Measurements from ENCODE around the gene SPAAR.
"Not testable (repeated sequence)": the region's sequence is repeated elsewhere in the genome, so short reads cannot be mapped to it uniquely, and the experiment has no call there.

The SPAAR gene

DNA sequence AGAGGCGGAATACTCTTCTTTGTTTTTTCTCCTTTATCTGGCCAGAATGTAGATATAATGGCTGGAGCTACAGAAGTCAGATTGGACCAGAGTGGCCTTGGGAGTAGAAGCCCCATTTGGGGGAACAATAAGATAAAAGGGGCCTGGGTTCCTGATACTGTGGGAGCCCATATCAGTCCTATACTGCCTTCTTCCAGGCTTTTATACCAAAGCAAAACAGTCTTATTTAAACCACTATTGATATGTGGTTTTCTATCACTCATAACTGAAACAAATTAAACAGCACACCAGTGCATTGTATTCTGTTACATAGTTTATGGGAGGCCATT, 14.3 kb downstream of the SPAAR start:
- no peak for DNase-seq (ENCODE audit: low spot score)

DNA sequence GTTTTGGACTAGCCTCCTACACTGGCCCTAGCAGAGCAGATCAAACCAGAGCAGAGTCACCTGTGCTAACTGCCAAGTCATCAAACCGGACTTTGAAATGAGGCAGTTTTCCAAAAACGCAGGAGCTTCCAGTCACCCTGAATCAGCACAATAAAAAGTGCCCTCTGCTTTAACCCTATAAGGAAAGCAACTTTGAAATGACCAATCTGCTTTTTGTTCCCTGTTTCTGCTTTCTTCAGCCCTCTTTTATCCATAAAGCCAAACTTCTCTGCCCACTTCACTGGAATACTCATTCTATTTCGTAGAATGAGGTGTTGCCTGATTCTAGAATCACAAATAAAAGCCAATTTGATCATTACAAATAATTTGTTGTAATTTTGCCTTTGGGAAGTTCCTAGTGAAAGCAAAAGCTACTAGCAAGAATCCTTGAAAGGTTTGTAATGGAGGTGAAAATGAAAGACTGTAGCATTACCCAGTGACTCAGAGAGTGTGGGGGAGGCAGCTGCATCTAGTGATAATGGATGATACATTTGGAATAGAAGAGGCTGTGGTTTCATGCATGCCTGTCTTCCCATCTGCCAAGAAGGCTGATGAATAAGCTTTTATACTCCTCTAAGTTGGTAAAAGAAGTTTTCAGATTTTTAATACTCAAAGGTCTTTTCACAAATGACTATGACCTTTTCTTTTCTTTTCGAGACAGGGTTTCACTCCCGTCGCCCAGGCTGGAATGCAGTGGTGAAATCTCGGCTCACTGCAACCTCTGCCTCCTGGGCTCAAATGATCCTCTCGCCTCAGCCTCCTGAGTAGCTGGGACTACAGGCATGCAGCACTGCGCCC, 14.9 kb downstream of the SPAAR start:
- peak; percentile 98 for DNase-seq (ENCODE audit: low spot score)

DNA sequence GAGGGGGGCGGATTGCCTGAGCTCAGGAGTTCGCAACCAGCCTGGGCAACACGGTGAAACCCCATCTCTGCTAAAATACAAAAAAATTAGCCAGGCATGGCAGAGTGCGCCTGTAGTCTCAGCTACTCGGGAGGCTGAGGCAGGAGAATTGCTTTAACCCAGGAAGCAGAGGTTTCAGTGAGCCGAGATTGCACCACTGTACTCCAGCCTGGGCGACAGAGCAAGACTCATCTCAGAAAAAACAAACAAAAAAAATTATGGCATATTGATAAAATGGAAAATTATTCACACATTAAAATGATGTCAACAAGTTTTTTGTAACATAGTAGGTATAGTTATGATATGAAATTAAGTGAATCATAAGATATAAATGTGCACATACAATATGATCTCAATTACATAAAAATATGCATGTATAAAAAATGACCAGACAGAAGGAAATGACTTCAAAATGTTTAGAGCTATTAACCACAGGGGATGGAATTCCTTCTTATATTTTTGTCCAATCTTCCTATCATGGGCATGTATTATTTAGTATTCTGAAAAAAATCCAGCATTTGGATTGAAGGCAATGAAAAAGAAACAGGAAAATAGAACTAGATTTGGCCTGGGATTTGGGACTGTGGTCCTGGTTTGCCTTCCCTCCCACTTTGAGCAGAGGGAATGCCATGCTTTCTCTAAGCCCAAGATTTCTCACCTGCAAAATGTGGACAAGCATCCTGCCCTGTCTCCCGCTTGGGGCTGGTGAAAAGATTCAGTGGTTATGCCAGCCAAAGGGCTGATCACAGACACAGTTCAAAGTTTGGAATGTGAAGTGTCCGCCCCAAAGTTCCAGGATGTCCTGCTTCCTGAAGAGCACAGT, 19.5 kb downstream of the SPAAR start:
- DNase-seq (ENCODE audit: low spot score): no peak

DNA sequence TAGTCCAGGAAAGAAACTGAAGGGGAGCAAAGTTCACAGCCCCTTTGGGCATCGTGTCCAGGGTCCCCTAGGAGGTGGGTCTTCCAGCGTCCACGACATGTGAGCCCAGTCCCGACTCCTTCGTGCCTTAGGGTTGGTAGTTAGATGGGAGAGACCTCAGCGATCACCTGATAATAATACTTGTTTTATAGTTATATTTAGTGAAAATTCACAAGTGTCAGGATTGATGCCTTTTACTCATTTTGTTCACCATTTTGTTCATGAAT, 20.1 kb downstream of the SPAAR start:
- no peak for DNase-seq (ENCODE audit: low spot score)

DNA sequence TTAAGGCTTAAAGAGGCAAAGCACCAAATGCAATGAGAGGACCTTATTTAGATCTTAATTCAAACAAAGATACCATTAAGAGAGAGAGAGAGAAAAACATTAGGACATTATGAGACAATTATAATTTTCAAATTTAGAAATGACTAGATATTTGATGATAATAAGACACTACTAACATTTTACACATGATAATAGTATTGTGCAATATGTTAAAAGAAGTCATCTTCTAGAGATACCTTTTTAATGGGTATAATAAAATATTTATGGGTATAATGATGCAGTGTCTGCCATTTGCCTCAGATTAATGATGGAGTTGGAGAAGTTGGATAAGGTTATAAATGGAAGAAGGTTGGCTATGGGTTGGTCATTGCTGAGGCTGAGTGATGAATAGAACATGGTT, 21.2 kb downstream of the SPAAR start:
- DNase-seq (ENCODE audit: low spot score): no peak

DNA sequence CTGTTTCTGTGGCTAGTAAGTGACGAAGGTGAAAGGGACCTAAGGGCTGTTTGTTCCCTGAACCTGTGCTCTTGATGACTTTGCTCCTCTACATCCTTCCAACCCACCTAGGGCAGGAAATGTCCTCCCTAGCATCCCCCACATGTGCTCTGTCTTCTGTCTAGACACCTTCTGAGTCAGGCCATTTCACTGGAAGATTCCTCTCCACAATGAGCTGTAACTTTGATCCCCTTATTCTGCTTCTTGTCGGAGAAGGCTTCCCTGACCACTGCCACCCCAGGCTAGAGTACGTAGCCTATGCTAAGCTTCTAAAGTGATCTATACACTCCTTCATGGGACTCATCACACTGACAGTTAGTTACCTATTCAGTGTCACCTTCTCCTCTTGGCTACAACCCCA, 21.7 kb downstream of the SPAAR start:
- DNase-seq (ENCODE audit: low spot score): no peak

DNA sequence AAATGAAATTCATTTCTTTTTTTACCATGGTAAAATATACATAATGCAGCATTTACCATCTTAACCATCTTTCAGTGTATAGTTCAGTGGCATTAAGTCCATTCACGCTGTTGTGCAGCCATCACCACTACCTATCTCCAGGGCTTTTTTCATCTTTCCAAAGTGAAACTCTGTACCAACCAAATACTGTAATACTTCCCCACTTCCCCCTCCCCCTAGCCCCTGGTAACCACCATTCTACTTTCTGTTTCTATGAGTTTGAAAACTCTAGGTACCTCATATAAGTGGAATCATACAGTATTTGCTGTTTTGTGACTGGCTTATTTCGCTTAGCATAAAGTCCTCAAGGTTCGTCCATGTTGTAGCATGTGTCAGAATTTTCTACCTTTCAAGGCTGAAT, 23.4 kb downstream of the SPAAR start:
- DNase-seq (ENCODE audit: low spot score): no peak

DNA sequence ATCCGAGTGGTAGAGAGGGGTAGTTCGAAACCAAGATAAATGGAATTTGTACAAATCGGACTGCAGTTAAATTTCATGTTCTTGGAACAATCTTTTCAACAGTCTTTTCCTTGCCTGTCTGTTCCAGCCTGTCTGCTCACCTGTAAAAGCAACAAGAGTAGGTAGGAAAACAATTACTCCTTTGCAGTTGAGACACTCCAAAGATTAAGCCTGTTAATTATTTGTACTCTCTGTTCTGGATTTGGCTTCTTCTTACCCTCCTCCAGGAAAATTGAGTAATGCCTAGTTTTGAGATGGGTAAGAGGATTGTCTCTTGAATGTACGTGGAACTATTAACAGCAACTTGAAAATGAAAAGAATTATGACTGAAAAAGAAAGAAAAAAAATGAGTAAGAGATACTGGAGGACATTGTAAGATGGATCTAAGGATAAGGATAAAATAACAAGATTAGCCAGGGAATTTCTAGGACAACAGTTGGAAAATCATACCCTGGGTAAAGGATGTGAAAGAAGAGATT, 24.3 kb downstream of the SPAAR start:
- no peak for DNase-seq (ENCODE audit: low spot score)

DNA sequence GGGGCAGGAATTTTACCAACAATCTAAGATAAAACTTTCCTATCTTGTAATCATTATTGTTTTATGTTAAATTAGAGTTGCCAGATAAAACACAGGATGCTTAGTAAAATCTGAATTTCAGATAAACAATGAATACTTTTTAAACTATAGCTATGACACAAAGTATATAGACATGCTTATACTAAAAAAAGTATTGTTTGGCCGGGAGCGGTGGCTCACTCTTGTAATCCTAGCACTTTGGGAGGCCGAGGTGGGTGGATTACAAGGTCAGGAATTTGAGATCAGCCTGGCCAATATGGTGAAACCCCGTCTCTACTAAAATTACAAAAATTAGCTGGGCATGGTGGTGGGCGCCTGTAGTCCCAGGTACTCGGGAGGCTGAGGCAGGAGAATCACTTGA, 24.8 kb downstream of the SPAAR start:
- DNase-seq (ENCODE audit: low spot score): not testable (repeated sequence)

DNA sequence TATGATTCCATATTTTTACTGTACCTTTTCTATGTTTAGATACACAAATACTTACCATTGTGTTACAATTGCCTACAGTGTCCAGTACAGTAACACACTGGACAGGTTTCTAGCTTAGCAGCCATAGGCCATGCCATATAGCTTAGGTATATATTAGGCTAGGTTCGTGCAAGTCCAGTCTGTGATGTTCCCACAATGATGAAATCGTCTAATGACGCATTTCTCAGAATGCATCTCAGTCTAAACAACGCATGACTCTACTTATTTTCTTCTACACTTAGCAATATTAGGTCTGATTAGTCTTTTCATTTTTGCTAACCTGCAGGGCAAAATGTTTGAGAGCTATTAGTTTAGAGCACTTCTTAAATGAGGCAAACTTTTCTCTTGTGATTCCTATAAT, 26.0 kb downstream of the SPAAR start:
- DNase-seq (ENCODE audit: low spot score): no peak

DNA sequence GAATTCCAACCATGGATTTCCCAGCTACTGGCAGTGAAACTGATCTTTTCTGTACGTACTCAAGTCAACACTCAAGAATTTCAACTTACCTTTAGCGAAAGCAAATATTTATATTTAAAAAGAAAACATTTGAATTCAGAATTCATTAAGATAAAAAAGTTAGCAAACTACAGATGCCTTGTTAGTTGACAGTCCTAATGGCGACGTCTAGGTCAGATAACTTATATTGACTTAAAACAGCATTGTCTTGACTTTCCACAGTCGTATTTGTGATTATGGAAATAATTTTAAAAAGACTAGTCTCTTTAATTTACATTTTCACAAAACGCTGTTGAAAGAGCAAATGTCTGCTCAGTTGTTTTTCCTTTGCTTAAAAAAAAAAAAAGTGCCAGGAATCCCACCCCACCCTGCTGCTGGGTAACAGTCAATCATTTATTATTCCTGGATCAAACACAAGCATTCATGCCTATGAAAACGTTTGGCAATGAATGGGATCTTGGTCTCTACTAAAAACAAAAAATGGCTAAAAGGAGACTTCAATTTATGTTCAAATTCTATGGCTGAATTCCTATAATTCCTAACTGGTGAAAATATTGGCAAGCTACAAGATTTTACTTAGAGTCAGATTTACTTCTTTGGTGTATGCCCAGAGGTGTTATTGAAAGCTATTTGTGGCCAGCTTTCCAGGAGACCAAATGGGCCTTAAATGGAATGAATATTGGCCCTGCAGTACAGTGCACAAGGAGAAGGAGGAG, 26.6 kb downstream of the SPAAR start:
- peak; percentile 42 for DNase-seq (ENCODE audit: low spot score)

DNA sequence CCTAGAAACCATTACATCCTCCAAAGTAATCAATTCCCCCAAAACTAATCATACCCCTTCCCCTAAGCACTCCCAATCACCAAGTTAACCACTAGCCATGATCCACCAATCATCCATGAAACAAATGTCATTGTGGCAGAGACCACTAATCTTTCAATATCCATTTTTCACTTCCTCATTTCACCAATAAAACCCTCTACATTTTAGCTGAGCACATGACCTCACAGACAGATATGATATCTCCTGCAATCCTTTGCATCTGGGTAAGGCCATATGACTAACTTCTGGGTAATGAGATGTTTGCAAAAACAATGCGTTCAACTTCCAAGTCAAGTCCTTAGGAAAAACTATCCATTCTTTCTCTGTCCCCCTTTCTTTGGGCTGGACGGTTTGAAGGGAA, 27.9 kb downstream of the SPAAR start:
- no peak for DNase-seq (ENCODE audit: low spot score)

DNA sequence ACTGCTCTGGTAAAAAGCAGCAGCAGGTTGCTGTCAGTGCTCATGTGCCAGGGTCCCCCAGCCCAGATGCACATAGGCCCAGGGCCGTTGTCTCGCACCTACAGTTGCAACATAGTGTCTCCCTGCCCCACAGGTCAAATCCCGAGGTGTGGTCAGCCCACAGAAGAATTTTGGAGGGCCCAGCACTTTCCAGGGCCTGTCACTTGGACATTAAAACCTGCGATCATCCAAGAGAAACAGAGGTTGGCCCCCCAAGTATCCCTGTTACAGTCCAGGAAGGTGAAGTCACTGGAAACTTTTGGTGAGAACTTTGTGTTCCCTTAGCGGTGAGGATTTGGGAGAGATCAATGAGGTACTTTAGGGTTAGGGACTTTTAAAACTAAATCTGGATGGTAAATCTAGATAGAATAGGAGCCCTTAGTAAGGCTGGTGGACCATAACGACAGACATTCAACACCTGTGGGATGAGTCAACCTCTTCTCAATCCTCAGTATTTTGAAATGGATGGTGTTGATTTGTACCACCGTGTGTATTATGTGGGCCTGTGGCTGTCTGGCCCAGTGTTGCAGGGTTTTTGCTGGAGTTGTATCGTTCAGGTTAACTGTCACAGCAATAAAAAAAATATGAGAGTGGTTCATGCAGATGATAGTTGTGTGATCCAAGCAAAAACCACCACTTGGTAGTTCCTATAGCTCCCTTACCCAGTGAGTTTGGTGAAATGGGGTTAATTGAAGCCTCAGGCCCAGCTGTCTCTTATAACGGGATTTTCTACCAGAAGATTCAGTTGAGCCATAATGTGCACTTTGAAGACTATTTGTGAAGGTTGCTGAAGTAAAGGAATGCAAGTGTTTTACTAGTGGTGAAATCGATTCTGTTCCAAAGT, 29.4 kb downstream of the SPAAR start:
- peak; percentile 48 for DNase-seq (ENCODE audit: low spot score)

DNA sequence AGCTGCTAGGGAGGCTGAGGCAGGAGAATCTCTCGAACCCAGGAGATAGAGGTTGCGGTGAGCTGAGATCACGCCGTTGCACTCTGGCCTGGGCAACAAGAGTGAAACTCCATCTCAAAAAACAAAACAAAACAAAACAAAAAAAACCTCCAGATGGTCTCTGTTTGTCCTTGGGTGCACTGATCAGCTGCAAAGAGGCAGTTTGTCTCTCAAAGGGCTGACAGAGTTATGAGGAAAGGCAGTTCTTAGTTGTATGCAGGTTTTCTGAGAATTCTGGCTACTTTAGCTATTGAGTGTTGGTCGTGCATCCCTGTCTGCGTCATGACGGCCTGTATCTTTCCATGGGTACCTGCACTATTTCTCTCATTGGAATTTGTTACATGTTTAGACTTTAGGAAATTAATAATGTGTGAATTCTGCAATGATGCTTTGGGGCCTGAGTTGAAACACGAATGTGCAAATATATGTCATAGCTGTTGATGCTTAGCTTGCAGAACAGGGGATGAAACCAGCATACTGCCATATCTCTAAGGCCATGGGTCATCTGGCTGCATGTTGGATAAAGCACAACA, 30.5 kb downstream of the SPAAR start:
- DNase-seq (ENCODE audit: low spot score): no peak

DNA sequence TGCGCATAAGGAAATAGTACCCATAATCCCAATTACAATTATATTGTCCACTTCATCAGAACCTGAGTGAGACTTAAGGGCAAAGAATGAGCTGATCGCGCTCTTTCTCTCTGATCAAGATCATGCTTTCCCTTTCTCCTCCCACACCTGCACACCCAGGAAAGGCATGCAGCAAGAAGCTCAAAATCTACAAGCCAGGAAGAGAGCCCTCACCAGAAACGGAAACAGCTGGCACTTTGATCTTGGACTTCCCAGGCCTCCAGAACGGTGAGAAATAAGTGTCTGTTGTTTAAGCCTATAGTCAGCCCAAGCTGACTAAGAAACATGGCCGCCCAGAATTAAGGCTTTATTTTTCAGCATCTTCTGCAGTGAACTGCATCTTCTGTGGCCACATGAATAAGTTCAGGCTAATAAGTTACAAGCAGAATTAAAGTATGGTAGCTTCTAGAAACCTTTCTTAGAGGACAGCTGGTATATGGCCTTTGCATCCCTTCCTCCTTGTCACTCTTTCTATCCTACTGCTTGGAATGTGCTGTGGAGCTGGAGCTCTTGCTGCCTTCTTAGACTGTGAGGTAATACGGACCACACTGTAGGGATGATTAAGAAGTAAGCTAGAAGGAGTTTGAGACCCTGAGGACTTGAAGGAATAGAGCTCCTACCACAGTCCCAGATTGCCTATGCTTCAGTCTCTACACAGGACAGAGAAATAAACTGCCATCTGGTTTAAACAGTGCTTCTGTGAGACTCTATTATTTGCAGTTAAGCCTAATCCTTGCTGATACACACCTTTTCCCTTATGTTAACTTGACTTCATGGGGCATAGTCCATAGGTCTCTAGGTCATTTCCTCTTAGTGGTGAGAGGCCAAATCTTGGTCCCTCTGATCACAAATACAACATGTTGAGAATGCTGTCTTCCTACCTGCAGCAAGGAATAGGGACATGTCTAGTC, 31.4 kb downstream of the SPAAR start:
- no peak for DNase-seq (ENCODE audit: low spot score)

DNA sequence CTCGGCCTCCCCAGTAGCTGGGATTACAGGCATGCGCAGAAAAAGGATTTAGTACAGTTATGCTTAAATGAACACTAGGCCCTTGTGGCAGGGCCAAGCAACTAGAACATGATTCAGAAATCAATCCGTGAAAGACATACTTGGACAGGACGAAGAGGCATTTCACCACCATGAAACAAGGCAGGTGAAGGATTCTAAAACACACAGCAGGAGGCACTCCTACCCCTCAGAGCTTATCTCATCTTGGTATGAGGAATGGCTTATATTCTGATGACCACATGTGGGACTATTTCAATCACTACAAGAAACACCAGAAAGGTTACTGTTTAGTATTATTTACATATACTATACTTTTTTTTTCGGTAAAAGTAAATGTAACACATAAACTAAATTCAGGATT, 33.0 kb downstream of the SPAAR start:
- DNase-seq (ENCODE audit: low spot score): no peak

DNA sequence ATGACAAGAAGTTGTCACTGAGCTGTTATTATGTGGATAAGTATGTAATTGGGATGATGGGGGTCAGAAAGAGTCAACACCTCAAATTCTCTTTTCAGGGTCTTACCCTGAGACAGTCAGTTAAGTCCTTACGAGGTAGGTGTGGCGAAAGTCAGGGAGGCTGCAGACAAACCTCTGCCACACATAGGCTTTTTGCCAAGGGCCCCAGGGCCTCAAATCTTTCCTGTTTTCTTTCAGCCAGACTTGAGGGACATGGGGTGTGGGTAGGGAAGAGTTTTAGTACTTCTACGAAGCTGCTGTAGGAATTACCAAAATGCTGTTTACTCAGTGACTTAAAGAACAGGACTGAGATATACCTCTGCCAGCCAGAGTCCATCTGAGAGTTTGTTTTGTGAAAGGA, 34.9 kb downstream of the SPAAR start:
- DNase-seq (ENCODE audit: low spot score): no peak

DNA sequence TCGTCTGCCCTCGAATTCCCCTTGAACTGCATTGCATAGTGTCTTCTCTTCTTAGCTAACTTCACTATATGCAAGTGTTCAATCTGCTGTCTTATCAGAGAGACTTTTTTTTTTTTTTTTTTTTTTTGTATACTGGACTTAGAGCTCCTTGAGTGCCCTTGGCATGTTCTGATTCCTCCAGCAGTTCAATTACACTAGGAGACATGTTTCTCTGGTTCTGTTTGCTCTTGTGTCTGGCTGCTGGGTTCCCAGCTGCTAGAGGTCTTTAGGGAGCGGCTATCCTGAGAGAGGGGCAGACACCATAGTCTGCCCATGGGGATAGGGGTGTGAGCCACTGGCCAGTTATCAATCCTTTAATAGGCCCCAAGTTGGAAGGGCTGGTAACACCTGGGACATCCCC, 35.6 kb downstream of the SPAAR start:
- DNase-seq (ENCODE audit: low spot score): no peak

DNA sequence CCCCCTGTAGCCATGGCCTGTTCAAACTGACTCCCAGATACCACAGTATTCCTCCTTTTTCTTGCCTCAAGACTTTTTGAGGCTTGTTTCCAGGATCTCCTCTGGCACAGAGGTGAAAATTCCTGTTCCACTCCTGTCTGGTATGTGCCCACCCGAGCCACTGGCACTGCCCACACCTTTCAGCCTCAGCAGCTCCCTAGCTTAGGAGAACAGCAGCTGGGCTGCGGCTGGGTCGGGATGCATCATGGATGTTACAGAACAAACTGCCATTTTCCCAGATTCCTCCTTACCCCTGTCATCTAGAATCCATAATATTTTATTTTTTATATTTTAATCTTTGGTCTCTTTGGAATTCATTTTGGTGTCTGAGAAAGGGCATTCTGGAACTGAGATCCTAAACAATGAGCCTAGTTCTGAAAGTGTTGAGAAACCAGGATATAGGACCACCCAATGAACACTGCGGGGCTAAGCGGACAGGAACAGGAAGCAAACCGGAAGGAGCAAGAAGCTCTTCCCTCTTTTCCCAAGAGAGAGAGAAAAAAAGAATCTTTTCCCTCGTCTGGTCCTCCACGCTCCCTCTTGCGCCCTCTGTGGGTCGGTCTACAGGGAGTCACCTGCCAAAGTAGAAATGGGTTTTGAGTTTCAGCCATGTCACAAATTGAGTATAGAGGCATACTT, 36.2 kb downstream of the SPAAR start:
- DNase-seq (ENCODE audit: low spot score): peak; percentile 85

DNA sequence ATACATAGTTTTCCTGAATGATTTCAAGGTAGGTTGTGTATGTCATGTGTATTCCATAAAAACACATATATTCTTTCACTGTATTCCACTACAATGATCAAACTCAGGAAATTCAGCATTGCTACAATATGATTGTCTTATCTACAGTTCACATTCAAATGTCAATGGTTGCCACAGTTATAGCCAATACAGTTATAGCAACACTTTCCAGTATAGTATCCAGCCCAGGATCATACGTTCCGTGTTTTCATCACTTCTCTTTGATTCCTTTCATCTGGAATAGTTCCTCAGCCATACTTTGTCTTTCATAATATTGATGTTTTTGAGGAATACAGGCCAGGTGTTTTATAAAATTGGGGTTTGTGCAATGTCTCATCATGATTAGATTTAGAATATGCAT, 39.2 kb downstream of the SPAAR start:
- no peak for DNase-seq (ENCODE audit: low spot score)

Data from kidney tubule cell (primary cell).